ENCODE data around the gene ZSCAN20.

GRCh38 chr1:33443080-33443704 lies 29.3 kb upstream of the ZSCAN20 start:
- TF ChIP-seq, protein P1, sequence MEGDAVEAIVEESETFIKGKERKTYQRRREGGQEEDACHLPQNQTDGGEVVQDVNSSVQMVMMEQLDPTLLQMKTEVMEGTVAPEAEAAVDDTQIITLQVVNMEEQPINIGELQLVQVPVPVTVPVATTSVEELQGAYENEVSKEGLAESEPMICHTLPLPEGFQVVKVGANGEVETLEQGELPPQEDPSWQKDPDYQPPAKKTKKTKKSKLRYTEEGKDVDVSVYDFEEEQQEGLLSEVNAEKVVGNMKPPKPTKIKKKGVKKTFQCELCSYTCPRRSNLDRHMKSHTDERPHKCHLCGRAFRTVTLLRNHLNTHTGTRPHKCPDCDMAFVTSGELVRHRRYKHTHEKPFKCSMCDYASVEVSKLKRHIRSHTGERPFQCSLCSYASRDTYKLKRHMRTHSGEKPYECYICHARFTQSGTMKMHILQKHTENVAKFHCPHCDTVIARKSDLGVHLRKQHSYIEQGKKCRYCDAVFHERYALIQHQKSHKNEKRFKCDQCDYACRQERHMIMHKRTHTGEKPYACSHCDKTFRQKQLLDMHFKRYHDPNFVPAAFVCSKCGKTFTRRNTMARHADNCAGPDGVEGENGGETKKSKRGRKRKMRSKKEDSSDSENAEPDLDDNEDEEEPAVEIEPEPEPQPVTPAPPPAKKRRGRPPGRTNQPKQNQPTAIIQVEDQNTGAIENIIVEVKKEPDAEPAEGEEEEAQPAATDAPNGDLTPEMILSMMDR (IDR thresholded peaks at IDR 0.05) = no peak
- no peak for TF ChIP-seq POLR2A (IDR thresholded peaks at IDR 0.05)
